ENCODE measurements around the gene FBXO2.

The FBXO2 gene

GRCh38 chr1:11654137-11654938 lies at the start of gene FBXO2, which contains the start of gene FBXO44:
Gene FBXO2, minus strand, starts transcription at chr1:11654429. Its CDS starts 89 bp downstream, at chr1:11654340.
Gene FBXO44, plus strand, starts transcription at chr1:11654877. Its CDS starts 959 bp downstream, at chr1:11655836.
- in situ Hi-C loops (cut with MboI; ENCODE audit: low sequenced_read_pairs), result no loop called here

- in situ Hi-C loops (cut with MboI; ENCODE audit: low sequenced_read_pairs), result no loop called here
Observed at GRCh38 chr1:11703357-11704193, 49.3 kb upstream of the FBXO2 start.

- in situ Hi-C loops (cut with MboI; ENCODE audit: low sequenced_read_pairs), result no loop called here
Observed at GRCh38 chr1:11701981-11702803, 48.0 kb upstream of the FBXO2 start.

GRCh38 chr1:11701551-11701961 lies 47.3 kb upstream of the FBXO2 start:
- in situ Hi-C loops (cut with MboI; ENCODE audit: low sequenced_read_pairs), result no loop called here

- in situ Hi-C loops (cut with MboI; ENCODE audit: low sequenced_read_pairs), result no loop called here
Observed at GRCh38 chr1:11700601-11701467, 46.6 kb upstream of the FBXO2 start.

- in situ Hi-C loops (cut with MboI; ENCODE audit: low sequenced_read_pairs), result no loop called here
Observed at GRCh38 chr1:11697893-11698210, 43.6 kb upstream of the FBXO2 start.

GRCh38 chr1:11697188-11697892 lies 43.1 kb upstream of the FBXO2 start:
- in situ Hi-C loops (cut with MboI; ENCODE audit: low sequenced_read_pairs), result no loop called here

GRCh38 chr1:11695861-11696260 lies 41.6 kb upstream of the FBXO2 start:
- in situ Hi-C loops (cut with MboI; ENCODE audit: low sequenced_read_pairs), result no loop called here

- in situ Hi-C loops (cut with MboI; ENCODE audit: low sequenced_read_pairs), result no loop called here
Observed at GRCh38 chr1:11693917-11694316, 39.7 kb upstream of the FBXO2 start.

GRCh38 chr1:11693024-11693590 lies 38.9 kb upstream of the FBXO2 start:
- in situ Hi-C loops (cut with MboI; ENCODE audit: low sequenced_read_pairs), result no loop called here

- in situ Hi-C loops (cut with MboI; ENCODE audit: low sequenced_read_pairs), result no loop called here
Observed at GRCh38 chr1:11691928-11692711, 37.9 kb upstream of the FBXO2 start.

GRCh38 chr1:11691302-11691914 lies 37.2 kb upstream of the FBXO2 start, which contains the start of gene DRAXIN:
Gene DRAXIN, plus strand, starts transcription at chr1:11691710. Its CDS starts 14,549 bp downstream, at chr1:11706259.
- in situ Hi-C loops (cut with MboI; ENCODE audit: low sequenced_read_pairs), result no loop called here

GRCh38 chr1:11690397-11691301 lies 36.4 kb upstream of the FBXO2 start:
- in situ Hi-C loops (cut with MboI; ENCODE audit: low sequenced_read_pairs), result no loop called here

GRCh38 chr1:11688506-11688905 lies 34.3 kb upstream of the FBXO2 start:
- in situ Hi-C loops (cut with MboI; ENCODE audit: low sequenced_read_pairs), result no loop called here

- in situ Hi-C loops (cut with MboI; ENCODE audit: low sequenced_read_pairs), result no loop called here
Observed at GRCh38 chr1:11685210-11685752, 31.1 kb upstream of the FBXO2 start.

GRCh38 chr1:11684070-11684469 lies 29.8 kb upstream of the FBXO2 start:
- in situ Hi-C loops (cut with MboI; ENCODE audit: low sequenced_read_pairs), result no loop called here

GRCh38 chr1:11682799-11683198 lies 28.6 kb upstream of the FBXO2 start:
- in situ Hi-C loops (cut with MboI; ENCODE audit: low sequenced_read_pairs), result no loop called here

Data from HL-60/S4 treated with retinoic acid at 250 ng/mL for 4 days and 3 days (cell line).